MM.1S (cell line): ENCODE measurements around the gene CXCL5.

Experiments used
- EZH2 ChIP-seq: fragments of 300-600 bp; sonication (generic); optimal IDR thresholded peaks from 2 replicates; pipeline ENCODE3; 2017; ENCODE audit warnings: low read depth, mild to moderate bottlenecking, antibody characterized with exemption, low read length, mixed read lengths
- TF ChIP-seq, protein P1 (sequence below): fragments of 300-600 bp; sonication (generic); IDR thresholded peaks from 2 replicates; pipeline ENCODE4 v1.5.1; 2016; ENCODE audit warnings: antibody characterized with exemption, low read length, mixed read lengths

DNA sequence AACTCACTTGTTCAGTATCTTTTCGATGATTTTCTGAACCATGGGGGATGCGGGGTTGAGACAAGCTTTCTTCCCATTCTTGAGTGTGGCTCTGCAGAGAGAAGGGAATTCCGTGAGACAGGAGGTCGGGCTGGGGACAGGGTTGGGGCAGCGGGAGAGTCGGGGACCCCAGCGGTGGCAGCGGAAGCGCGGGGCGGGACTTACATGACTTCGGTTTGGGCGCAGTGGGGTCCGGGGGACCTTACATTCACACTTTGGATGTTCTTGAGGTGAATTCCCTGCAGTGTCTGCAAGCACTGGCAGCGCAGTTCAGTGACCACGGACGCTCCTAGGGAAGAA is 39.6 kb upstream of the CXCL5 start:
- TF ChIP-seq, protein P1, sequence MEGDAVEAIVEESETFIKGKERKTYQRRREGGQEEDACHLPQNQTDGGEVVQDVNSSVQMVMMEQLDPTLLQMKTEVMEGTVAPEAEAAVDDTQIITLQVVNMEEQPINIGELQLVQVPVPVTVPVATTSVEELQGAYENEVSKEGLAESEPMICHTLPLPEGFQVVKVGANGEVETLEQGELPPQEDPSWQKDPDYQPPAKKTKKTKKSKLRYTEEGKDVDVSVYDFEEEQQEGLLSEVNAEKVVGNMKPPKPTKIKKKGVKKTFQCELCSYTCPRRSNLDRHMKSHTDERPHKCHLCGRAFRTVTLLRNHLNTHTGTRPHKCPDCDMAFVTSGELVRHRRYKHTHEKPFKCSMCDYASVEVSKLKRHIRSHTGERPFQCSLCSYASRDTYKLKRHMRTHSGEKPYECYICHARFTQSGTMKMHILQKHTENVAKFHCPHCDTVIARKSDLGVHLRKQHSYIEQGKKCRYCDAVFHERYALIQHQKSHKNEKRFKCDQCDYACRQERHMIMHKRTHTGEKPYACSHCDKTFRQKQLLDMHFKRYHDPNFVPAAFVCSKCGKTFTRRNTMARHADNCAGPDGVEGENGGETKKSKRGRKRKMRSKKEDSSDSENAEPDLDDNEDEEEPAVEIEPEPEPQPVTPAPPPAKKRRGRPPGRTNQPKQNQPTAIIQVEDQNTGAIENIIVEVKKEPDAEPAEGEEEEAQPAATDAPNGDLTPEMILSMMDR: no peak
- no peak for TF ChIP-seq EZH2
